Sigmoid colon (tissue), 7 donors: ENCODE measurements around the gene ADD3. TPM values are rescaled to one million over a fixed set of nuclear protein-coding genes. Genes with fewer than 3 reads are reported as not detected.

Experiments used
- DNase-seq: peaks from one replicate; pipeline ENCODE4 v3.0.0-alpha.2; 2019
- H3K27ac ChIP-seq, 4 donors: fragments of 200-600 bp; sonication (generic); one replicate each; pipeline ENCODE4 v1.5.1; 2016 to 2019; ENCODE audit warnings: mild to moderate bottlenecking in 1 of 4
- H3K27me3 ChIP-seq, 3 donors: fragments of 200-600 bp; sonication (generic); one replicate each; pipeline ENCODE4 v1.5.1; 2019; ENCODE audit warnings: mild to moderate bottlenecking in 1 of 3
- H3K36me3 ChIP-seq, 4 donors: fragments of 200-600 bp; sonication (generic); one replicate each; pipeline ENCODE4 v1.5.1; 2016 to 2019
- H3K4me1 ChIP-seq, 4 donors: fragments of 200-600 bp; sonication (generic); one replicate each; pipeline ENCODE4 v1.5.1; 2017 to 2019
- H3K4me3 ChIP-seq, 4 donors: fragments of 200-600 bp; sonication (generic); one replicate each; pipeline ENCODE4 v1.5.1; 2017 to 2019; ENCODE audit warnings: mild to moderate bottlenecking in 2 of 4, moderate library complexity in 1 of 4
- H3K9me3 ChIP-seq, 4 donors: fragments of 200-600 bp in 3 of 4; sonication (generic) in 3 of 4; one replicate each; pipeline versions ENCODE4 v1.5.1 to v1.6.1; 2013 to 2019
- EP300 ChIP-seq, 4 donors: sonication (generic); formaldehyde crosslinking; IDR thresholded peaks; one replicate each; pipeline ENCODE4 v1.6.1; 2017; ENCODE audit warnings: antibody characterized with exemption in 4 of 4
- POLR2A ChIP-seq, 2 donors: fragments of 450-650 bp; IDR thresholded peaks; one replicate each; pipeline ENCODE4 v1.6.1; 2016; ENCODE audit warnings: antibody characterized with exemption in 2 of 2, mild to moderate bottlenecking in 2 of 2, moderate library complexity in 2 of 2
- POLR2AphosphoS5 ChIP-seq, 4 donors: sonication (generic); formaldehyde crosslinking; IDR thresholded peaks; one replicate each; pipeline ENCODE4 v1.6.1; 2017; ENCODE audit warnings: antibody characterized with exemption in 4 of 4
- WGBS, 2 donors: extraction: QIAGEN DNeasy Blood & Tissue Kit; methylation state at CpG; one replicate each; pipeline ENCODE4 v1.1.7; 2013; 5-methylcytosine and 5-hydroxymethylcytosine counted together
- intact Hi-C: fragments of 100-400 bp; cut with DNase I; formaldehyde crosslinking; loops from one replicate; pipeline ENCODE4 v1.15.1; 2023
- polyA plus RNA-seq, 3 donors: library from polyadenylated mRNA; stranded (reverse); fragments of 200-250 nt; gene quantifications; one replicate each; pipeline ENCODE4 v1.2.3, GENCODE V29; 2013
- total RNA-seq, 4 donors: library from RNA; depleted of rRNA; stranded (reverse); fragments of >200 nt; gene quantifications; one replicate each; pipeline ENCODE4 v1.1.0, GENCODE V29; 2016
- TF ChIP-seq, protein P1 (sequence below), 4 experiments: fragments of 450-650 bp in 3 of 4; fragments of 200-600 bp in 1 of 4; IDR thresholded peaks; one replicate each; pipeline ENCODE4 v1.5.1; 2016 to 2019; ENCODE audit warnings: antibody characterized with exemption in 4 of 4, mild to moderate bottlenecking in 3 of 4, moderate library complexity in 2 of 4
- donor health status: healthy with polysubstance abuse.
- donor health status: Bipolar disorder and iron deficiency.
- donor health status: healthy.

The ADD3 gene
- total and polyA plus RNA-seq, 7 donors: 29.6 to 145 (median 91.2) TPM

DNA sequence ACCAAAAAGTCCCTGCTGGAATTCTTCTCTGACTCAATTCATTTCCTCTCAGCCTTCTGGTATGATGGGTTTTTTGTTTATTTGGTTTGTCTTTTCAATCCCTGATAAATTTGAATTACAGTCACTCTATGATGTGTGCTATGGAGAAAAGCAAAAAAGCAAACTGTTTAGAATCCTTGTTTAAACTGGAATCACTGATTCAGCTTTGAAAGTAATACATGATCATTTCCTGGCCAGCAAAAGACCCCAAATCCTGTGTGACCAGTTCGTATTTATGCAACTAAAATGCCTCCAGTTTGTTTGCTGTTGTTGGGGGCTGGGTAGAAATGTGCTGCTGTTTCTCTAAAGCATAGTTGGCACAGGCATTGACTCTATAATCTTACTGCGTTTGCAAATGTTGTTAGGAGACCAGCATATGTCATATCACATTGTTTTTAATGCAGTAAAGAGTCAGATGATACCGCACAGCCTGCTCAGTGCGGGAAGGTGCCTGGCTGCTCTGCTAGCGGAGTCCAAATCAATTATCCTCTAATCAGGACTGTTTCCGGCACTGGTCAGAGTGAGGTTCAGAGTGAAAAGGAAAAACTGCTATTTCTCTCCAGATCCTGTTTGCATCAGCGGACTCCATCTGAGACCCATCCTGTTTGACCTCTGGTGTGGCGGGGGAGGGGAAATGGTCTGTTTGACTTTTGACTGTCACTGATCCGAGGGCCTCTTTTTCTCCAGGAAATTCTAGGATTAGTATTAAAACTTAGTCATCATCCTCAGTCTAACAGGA, 40.6 kb upstream of the ADD3 start:
- Histone ChIP-seq H3K9me3 (no peaks in the 10 kb centered on the region), H3K27ac (peak overlapping the region in 3 of 4 donors; percentile 7 to 45 (median 12)), H3K36me3 (no peaks in the 10 kb centered on the region), H3K4me1 (peaks cover 0 to 24% (median 11%) of the 10 kb centered on the region in 4 donors), H3K4me3 (no peak overlapping the region), H3K27me3 (no peaks in the 10 kb centered on the region)
- intact Hi-C loops: no loop called here
- 30 to 61% methylated on average over 9 of the region's 9 CpGs for WGBS, 2 donors
- DNase-seq: no peak
- TF ChIP-seq POLR2AphosphoS5 (IDR thresholded peaks at IDR 0.05) (no peak), POLR2A (IDR thresholded peaks at IDR 0.05) (no peak), EP300 (IDR thresholded peaks at IDR 0.05) (no peak)
- TF ChIP-seq, protein P1, sequence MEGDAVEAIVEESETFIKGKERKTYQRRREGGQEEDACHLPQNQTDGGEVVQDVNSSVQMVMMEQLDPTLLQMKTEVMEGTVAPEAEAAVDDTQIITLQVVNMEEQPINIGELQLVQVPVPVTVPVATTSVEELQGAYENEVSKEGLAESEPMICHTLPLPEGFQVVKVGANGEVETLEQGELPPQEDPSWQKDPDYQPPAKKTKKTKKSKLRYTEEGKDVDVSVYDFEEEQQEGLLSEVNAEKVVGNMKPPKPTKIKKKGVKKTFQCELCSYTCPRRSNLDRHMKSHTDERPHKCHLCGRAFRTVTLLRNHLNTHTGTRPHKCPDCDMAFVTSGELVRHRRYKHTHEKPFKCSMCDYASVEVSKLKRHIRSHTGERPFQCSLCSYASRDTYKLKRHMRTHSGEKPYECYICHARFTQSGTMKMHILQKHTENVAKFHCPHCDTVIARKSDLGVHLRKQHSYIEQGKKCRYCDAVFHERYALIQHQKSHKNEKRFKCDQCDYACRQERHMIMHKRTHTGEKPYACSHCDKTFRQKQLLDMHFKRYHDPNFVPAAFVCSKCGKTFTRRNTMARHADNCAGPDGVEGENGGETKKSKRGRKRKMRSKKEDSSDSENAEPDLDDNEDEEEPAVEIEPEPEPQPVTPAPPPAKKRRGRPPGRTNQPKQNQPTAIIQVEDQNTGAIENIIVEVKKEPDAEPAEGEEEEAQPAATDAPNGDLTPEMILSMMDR (IDR thresholded peaks at IDR 0.05): no peak

DNA sequence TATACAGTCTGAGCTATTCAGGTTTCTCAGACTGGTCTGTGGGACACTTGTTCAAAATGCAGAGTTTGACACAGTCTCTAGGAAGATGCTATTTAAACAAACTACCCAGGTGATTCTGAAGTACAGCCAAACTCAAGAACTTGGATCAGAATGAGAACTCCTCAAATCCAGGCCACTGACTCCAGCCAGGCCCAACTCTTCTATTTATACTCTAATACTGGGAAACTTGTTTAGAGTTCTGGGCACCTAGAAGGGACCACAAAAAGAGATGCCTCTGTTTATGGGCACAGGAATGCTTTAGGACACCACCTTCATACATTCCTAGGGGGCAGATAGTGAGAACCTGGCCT, 40.1 kb upstream of the ADD3 start:
- no peaks in the 10 kb centered on the region for H3K9me3 ChIP-seq
- intact Hi-C loops: no loop called here
- TF ChIP-seq, protein P1 (IDR thresholded peaks at IDR 0.05): no peak
- TF ChIP-seq EP300 (IDR thresholded peaks at IDR 0.05) (no peak), POLR2A (IDR thresholded peaks at IDR 0.05) (no peak), POLR2AphosphoS5 (IDR thresholded peaks at IDR 0.05) (no peak)
- H3K4me1 ChIP-seq: peaks cover 0 to 24% (median 11%) of the 10 kb centered on the region in 4 donors
- H3K27ac ChIP-seq: peak overlapping the region in 3 of 4 donors; percentile 12 to 45 (median 22)
- no peak for DNase-seq
- H3K36me3 ChIP-seq: no peaks in the 10 kb centered on the region
- no peaks in the 10 kb centered on the region for H3K27me3 ChIP-seq
- H3K4me3 ChIP-seq: no peak overlapping the region

DNA sequence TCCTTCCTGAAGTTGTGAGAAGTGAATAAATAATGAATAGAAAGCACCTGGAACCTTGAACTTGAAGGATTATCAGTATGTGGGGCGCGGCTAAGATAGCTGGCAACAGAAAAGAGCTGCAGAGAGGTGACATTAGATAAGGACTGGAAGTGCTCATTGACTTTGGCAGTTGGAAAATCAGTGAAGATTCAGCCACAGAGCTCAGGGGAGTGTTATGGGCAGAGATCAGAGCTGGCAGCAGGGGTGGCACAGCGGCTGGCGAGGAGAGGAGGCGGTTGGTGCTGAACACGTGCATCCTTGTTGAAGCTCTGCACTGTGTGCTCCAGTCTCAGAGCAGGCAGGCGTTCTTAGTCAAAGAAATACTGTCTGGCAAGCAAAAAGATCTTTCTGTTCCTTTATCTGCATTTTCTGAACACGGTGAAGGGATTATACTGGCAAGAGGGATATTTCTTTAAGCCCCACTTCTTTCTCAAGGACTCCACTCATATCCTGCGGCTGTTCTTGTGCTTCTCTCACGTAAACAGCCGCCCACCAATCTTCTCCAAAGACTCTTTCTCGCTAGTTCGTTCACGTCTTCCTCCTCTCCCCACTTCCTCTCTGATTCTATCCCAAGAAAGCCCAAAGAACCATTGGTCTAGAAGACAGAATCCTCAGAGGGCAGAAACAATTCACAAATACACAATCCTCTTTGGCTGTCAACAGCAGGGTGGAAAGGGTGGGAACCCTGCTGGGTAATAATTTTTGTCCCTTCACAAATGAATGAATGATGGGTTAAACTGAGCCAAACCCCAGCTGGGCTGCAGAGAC, 38.6 kb upstream of the ADD3 start:
- Histone ChIP-seq H3K9me3 (no peaks in the 10 kb centered on the region), H3K4me3 (no peak overlapping the region), H3K4me1 (peaks cover 0 to 24% (median 11%) of the 10 kb centered on the region in 4 donors), H3K27me3 (no peaks in the 10 kb centered on the region), H3K36me3 (no peaks in the 10 kb centered on the region), H3K27ac (peak overlapping the region in 2 of 4 donors; percentile 14 to 26)
- DNase-seq: no peak
- TF ChIP-seq POLR2A (IDR thresholded peaks at IDR 0.05) (no peak), POLR2AphosphoS5 (IDR thresholded peaks at IDR 0.05) (no peak), EP300 (IDR thresholded peaks at IDR 0.05) (no peak)
- TF ChIP-seq, protein P1 (IDR thresholded peaks at IDR 0.05): no peak
- intact Hi-C loops: no loop called here
- WGBS, 2 donors: 43 to 77% methylated on average over 14 of the region's 14 CpGs

DNA sequence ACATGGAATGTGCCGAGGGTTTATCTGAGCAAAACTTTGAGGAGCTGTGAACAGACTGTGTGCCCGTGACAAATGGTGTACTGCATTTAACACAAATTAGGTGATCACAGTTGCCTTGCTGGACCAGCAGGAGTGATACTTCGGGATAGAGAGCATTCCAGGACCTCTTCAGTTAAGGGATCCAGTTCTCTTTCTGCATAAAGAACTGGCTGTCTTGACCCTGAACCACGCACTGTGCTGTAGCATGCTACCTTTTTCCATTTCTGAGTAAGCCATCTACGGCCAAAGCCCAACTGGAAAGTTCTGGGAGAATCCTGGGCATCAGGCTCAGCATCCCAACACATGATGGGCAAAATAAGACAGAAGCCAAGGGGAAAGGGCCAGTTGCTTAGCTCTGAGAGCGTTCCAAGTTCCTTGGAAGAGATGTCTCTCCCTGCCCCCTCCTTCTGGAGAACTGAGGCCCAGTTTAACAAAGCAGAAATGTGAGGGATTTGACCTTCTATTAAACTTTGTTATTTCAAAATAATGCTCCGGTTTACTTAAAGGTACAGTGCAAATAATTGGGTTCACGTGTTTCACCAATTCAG, 37.9 kb upstream of the ADD3 start:
- peaks cover 0 to 24% (median 11%) of the 10 kb centered on the region in 4 donors for H3K4me1 ChIP-seq
- TF ChIP-seq EP300 (IDR thresholded peaks at IDR 0.05) (no peak), POLR2A (IDR thresholded peaks at IDR 0.05) (no peak), POLR2AphosphoS5 (IDR thresholded peaks at IDR 0.05) (no peak)
- TF ChIP-seq, protein P1 (IDR thresholded peaks at IDR 0.05): no peak
- H3K36me3 ChIP-seq: no peaks in the 10 kb centered on the region
- H3K27ac ChIP-seq: peak overlapping the region in 2 of 4 donors; percentile 14 to 26
- intact Hi-C loops: no loop called here
- H3K27me3 ChIP-seq: no peaks in the 10 kb centered on the region
- no peak for DNase-seq
- 88 to 89% methylated on average over 8 of the region's 8 CpGs for WGBS, 2 donors
- H3K9me3 ChIP-seq: no peaks in the 10 kb centered on the region
- no peak overlapping the region for H3K4me3 ChIP-seq
